GM21786 (cell line): ENCODE results near the gene SLC25A30.
"Not testable (repeated sequence)": the region's sequence is repeated elsewhere in the genome, so short reads cannot be mapped to it uniquely, and the experiment has no call there.

ENCODE experiments used
- ATAC-seq: cut with Tn5 transposase; IDR thresholded peaks from one replicate; pipeline ENCODE4 v1.9.1; 2021; ENCODE audit not compliant: unreplicated experiment

Gene SLC25A30

GRCh38 chr13:45432737-45433380 lies 14.7 kb upstream of the SLC25A30 start:
- ATAC-seq = no peak

- not testable (repeated sequence) for ATAC-seq
Observed at GRCh38 chr13:45426056-45426841, 8.1 kb upstream of the SLC25A30 start.

GRCh38 chr13:45422731-45423292 lies 4.6 kb upstream of the SLC25A30 start:
- no peak for ATAC-seq

GRCh38 chr13:45419945-45420344 lies 1.8 kb upstream of the SLC25A30 start:
- no peak for ATAC-seq

GRCh38 chr13:45419389-45419788 lies 1.2 kb upstream of the SLC25A30 start:
- ATAC-seq = not testable (repeated sequence)

GRCh38 chr13:45416516-45417128 lies 1.6 kb downstream of the SLC25A30 start:
- ATAC-seq = no peak

- ATAC-seq = no peak
Observed at GRCh38 chr13:45415112-45415511, 3.1 kb downstream of the SLC25A30 start.

GRCh38 chr13:45413826-45414307 lies 4.3 kb downstream of the SLC25A30 start:
- ATAC-seq = no peak

- ATAC-seq = no peak
Observed at GRCh38 chr13:45412274-45413049, 5.7 kb downstream of the SLC25A30 start.

- no peak for ATAC-seq
Observed at GRCh38 chr13:45411631-45412030, 6.5 kb downstream of the SLC25A30 start.

- no peak for ATAC-seq
Observed at GRCh38 chr13:45411221-45411620, 7.0 kb downstream of the SLC25A30 start.

- no peak for ATAC-seq
Observed at GRCh38 chr13:45410466-45410865, 7.7 kb downstream of the SLC25A30 start.

GRCh38 chr13:45410001-45410400 lies 8.2 kb downstream of the SLC25A30 start:
- no peak for ATAC-seq

- ATAC-seq = no peak
Observed at GRCh38 chr13:45406421-45406820, 11.8 kb downstream of the SLC25A30 start.

GRCh38 chr13:45403081-45403480 lies 15.1 kb downstream of the SLC25A30 start:
- ATAC-seq = no peak

GRCh38 chr13:45402641-45403040 lies 15.5 kb downstream of the SLC25A30 start:
- no peak for ATAC-seq

- no peak for ATAC-seq
Observed at GRCh38 chr13:45401314-45401713, 16.9 kb downstream of the SLC25A30 start.

- no peak for ATAC-seq
Observed at GRCh38 chr13:45398877-45399276, 19.3 kb downstream of the SLC25A30 start.

- ATAC-seq = no peak
Observed at GRCh38 chr13:45396533-45397095, 21.6 kb downstream of the SLC25A30 start.

GRCh38 chr13:45393941-45394570 lies 24.1 kb downstream of the SLC25A30 start:
- no peak for ATAC-seq
